ES-I3 (cell line): ENCODE data around the gene MN1.

Experiments used
- H3K36me3 ChIP-seq: 2 replicates; pipeline ENCODE4 v1.6.1; 2013; ENCODE audit warnings: mild to moderate bottlenecking, low read length, control low read depth, moderate library complexity; ENCODE audit not compliant: insufficient read depth
- H3K4me1 ChIP-seq: 2 replicates; pipeline ENCODE4 v1.6.1; 2013; ENCODE audit warnings: mild to moderate bottlenecking, control low read depth, low read length; ENCODE audit not compliant: insufficient read depth
- H3K9ac ChIP-seq: 2 replicates; pipeline ENCODE4 v1.6.1; 2013; ENCODE audit warnings: low read depth, mild to moderate bottlenecking, low read length, moderate library complexity
- H3K9me3 ChIP-seq: 2 replicates; pipeline ENCODE4 v1.6.1; 2013; ENCODE audit warnings: mild to moderate bottlenecking, low read length, moderate library complexity; ENCODE audit not compliant: control insufficient read depth, insufficient read depth

Gene MN1

DNA sequence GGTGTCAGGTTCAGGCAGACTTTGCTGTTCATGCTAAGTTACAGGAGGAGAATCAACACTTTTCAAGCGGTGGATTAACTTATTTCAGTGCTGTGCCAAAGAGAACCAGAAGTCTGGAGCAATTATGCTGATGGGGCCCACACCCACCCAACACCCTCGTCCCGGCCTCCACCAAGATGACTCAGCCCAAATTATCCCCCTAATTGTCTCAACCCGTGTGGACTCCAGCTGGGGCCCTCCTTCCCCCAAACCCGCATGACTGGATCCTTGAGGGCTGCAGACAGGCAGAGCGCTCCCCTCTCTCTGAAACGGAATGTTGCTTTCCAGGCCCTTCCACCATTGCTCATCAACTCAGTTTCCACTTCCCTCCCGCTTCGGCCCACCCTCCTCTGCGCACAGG lies 34.6 kb upstream of the MN1 start:
- no peaks in the 10 kb centered on the region for H3K36me3 ChIP-seq
- no peak overlapping the region for H3K9ac ChIP-seq
- H3K4me1 ChIP-seq = peaks cover 18% of the 10 kb centered on the region; the same call in 1 of the 2 replicates
- no peaks in the 10 kb centered on the region for H3K9me3 ChIP-seq

DNA sequence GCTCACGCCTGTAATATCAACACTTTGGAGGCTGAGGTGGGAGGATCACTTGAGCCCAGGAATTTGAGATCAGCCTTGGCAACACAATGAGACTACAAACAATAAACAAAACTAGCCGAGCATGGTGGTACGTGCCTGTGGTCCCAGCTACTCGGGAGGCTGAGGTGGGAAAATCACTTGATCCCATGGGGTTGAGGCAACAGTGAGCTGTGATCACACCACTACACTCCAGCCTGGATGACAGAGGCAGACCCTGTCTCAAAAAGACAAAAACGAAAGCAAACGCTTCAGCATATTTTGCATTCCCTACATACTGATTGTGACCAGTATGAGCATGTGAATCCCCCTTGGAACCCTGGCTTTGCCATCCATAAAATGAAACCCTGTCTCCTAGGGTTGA lies 33.9 kb upstream of the MN1 start:
- Histone ChIP-seq H3K9ac (no peak overlapping the region), H3K4me1 (peaks cover 18% of the 10 kb centered on the region; the same call in 1 of the 2 replicates), H3K9me3 (no peaks in the 10 kb centered on the region), H3K36me3 (no peaks in the 10 kb centered on the region)

GRCh38 chr22:27834364-27835185 lies 33.0 kb upstream of the MN1 start:
- H3K4me1 ChIP-seq = peaks cover 17% of the 10 kb centered on the region; the same call in 1 of the 2 replicates
- no peaks in the 10 kb centered on the region for H3K36me3 ChIP-seq
- no peaks in the 10 kb centered on the region for H3K9me3 ChIP-seq
- no peak overlapping the region for H3K9ac ChIP-seq

- Histone ChIP-seq H3K9me3 (no peaks in the 10 kb centered on the region), H3K36me3 (no peaks in the 10 kb centered on the region), H3K9ac (no peak overlapping the region), H3K4me1 (peaks cover 13% of the 10 kb centered on the region; the same call in 1 of the 2 replicates)
These were observed 32.2 kb upstream of the MN1 start for GRCh38 chr22:27833803-27834202.

DNA sequence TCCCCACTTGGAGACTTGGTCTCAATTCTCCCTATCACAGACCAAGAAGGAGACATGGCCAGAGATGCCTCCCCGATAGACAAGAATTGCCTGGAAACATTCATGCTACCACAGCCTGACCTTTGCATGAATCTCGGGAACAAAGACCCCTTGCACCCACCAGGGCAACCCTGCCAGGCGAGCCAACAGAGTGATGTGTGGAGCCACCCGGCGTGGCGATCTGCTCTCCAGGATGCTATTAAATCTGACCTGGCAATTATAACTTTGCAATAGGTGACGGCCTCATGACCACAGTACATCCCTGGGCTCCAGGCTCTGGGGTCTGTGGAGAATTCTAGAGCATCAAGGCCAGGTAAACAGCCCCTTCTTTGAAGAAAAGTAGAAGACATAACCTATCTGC lies 31.1 kb upstream of the MN1 start:
- Histone ChIP-seq H3K9me3 (no peaks in the 10 kb centered on the region), H3K36me3 (no peaks in the 10 kb centered on the region), H3K9ac (no peak overlapping the region), H3K4me1 (peaks cover 13% of the 10 kb centered on the region; the same call in 1 of the 2 replicates)

DNA sequence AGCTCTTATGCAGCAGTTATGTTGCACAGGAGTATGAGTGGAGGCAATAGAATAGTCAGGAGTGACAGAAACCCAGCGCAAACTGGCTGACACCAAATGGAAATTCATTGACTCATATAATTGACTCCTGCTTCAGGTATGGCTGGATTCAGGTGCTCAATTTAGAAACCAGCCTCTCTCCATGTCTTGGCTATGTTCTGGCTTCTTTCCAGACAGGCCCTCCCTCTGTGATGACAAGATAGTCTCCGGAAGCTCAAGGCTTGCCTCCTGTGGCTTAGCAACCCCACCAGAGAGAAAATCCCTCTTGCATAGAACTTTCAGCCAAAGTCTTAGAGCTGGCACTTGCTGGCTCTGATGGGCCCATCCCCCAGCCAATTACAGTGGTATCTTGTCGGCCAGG lies 28.1 kb upstream of the MN1 start:
- Histone ChIP-seq H3K36me3 (no peaks in the 10 kb centered on the region), H3K4me1 (no peaks in the 10 kb centered on the region), H3K9ac (no peak overlapping the region), H3K9me3 (no peaks in the 10 kb centered on the region; the same call in 1 of the 2 replicates)

GRCh38 chr22:27827604-27828587 lies 26.3 kb upstream of the MN1 start:
- Histone ChIP-seq H3K36me3 (no peaks in the 10 kb centered on the region), H3K9me3 (no peaks in the 10 kb centered on the region; the same call in 1 of the 2 replicates), H3K4me1 (no peaks in the 10 kb centered on the region), H3K9ac (no peak overlapping the region)

- Histone ChIP-seq H3K36me3 (no peaks in the 10 kb centered on the region), H3K9ac (no peak overlapping the region)
These were observed 23.6 kb upstream of the MN1 start for GRCh38 chr22:27825174-27825573.

DNA sequence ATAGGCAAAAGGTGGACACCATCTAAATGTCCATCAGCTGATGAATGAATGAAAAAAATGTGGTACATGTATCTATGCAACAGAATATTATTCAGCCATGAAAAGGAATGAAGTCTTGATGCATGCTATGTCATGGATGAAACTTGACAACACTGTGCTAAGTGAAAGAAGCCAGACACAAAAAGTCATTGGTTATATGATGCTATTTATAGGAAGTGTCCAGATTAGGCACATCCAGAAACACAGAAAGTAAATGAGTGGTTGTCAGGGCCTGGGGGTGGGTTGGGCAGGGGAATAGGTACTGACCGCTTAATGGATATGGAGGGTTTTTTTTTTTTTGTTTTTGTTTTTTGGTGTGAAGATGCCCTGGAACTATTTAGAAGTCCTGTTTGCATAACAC lies 21.7 kb upstream of the MN1 start:
- H3K36me3 ChIP-seq = no peaks in the 10 kb centered on the region
- no peak overlapping the region for H3K9ac ChIP-seq
- H3K4me1 ChIP-seq = no peaks in the 10 kb centered on the region; the same call in 1 of the 2 replicates
- no peaks in the 10 kb centered on the region; the same call in 1 of the 2 replicates for H3K9me3 ChIP-seq

More at GRCh38 chr22:27825174-27825573, 23.6 kb upstream of the MN1 start:
- no peaks in the 10 kb centered on the region; the same call in 1 of the 2 replicates for H3K9me3 ChIP-seq
- H3K4me1 ChIP-seq = no peaks in the 10 kb centered on the region; the same call in 1 of the 2 replicates

GRCh38 chr22:27820896-27821866 lies 19.6 kb upstream of the MN1 start:
- Histone ChIP-seq H3K9ac (no peak overlapping the region), H3K36me3 (no peaks in the 10 kb centered on the region), H3K4me1 (no peaks in the 10 kb centered on the region; the same call in 1 of the 2 replicates), H3K9me3 (no peaks in the 10 kb centered on the region; the same call in 1 of the 2 replicates)

GRCh38 chr22:27816552-27816951 lies 15.0 kb upstream of the MN1 start:
- no peaks in the 10 kb centered on the region for H3K36me3 ChIP-seq
- no peaks in the 10 kb centered on the region for H3K9me3 ChIP-seq
- H3K9ac ChIP-seq = no peak overlapping the region
- no peaks in the 10 kb centered on the region; the same call in 1 of the 2 replicates for H3K4me1 ChIP-seq

GRCh38 chr22:27815826-27816530 lies 14.4 kb upstream of the MN1 start:
- H3K4me1 ChIP-seq = peaks cover 3% of the 10 kb centered on the region; the same call in 1 of the 2 replicates
- H3K9me3 ChIP-seq = no peaks in the 10 kb centered on the region
- H3K9ac ChIP-seq = no peak overlapping the region
- H3K36me3 ChIP-seq = no peaks in the 10 kb centered on the region

DNA sequence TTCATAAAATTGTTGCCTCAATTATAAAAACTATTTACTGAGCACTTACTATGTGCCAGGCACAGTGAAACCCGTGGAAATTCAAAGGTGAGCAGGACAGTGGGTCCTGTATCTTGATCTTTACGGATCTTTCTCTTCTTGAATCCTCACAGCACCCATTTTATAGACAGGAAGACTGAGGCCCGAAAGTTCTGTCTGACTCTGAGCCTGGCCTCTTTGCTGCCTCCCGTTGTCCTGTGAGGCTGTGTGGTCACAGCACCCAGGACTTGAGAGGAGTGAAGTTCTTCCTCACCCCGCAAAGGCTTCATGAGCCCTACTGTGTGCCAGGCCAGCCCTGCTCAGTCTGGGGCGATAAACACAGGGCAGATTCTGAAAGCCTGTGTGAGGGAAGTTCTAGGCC lies 13.4 kb upstream of the MN1 start:
- Histone ChIP-seq H3K36me3 (no peaks in the 10 kb centered on the region), H3K9ac (no peak overlapping the region), H3K9me3 (no peaks in the 10 kb centered on the region), H3K4me1 (peaks cover 12% of the 10 kb centered on the region; the same call in 1 of the 2 replicates)
